Ovary (tissue), 9 donors: ENCODE results near the gene POLR3B. TPM values are rescaled to one million over a fixed set of nuclear protein-coding genes. Genes with fewer than 3 reads are reported as not detected.

ENCODE experiments used
- DNase-seq, 5 donors: peaks; one replicate each; pipeline ENCODE4 v3.0.0-alpha.2; 2019 to 2020
- H3K27ac ChIP-seq, 2 donors: fragments of 200-600 bp; one replicate each; pipeline versions ENCODE4 v1.5.1 to v1.8.0; 2019 to 2022
- H3K27me3 ChIP-seq: fragments of 200-600 bp; one replicate; pipeline ENCODE4 v1.8.0; 2022
- H3K36me3 ChIP-seq: fragments of 200-600 bp; sonication (generic); one replicate; pipeline ENCODE4 v1.5.1; 2019
- H3K4me1 ChIP-seq: one replicate; pipeline ENCODE4 v1.8.1; 2013; ENCODE audit warnings: mild to moderate bottlenecking, moderate library complexity; ENCODE audit not compliant: insufficient read depth
- H3K4me3 ChIP-seq: fragments of 200-600 bp; sonication (generic); one replicate; pipeline ENCODE4 v1.5.1; 2017
- H3K9me3 ChIP-seq, 2 donors: fragments of 200-600 bp in 1 of 2; sonication (generic) in 1 of 2; one replicate each; pipeline versions ENCODE4 v1.5.1 to v1.8.1; 2013 to 2019; ENCODE audit warnings: mild to moderate bottlenecking in 1 of 2, moderate library complexity in 1 of 2
- CTCF ChIP-seq, 3 donors: fragments of 450-650 bp in 2 of 3; fragments of 200-600 bp in 1 of 3; IDR thresholded peaks; one replicate each; pipeline versions ENCODE4 v1.5.1 to v1.8.0; 2016 to 2022; ENCODE audit warnings: antibody characterized with exemption in 3 of 3, mild to moderate bottlenecking in 1 of 3
- EP300 ChIP-seq: sonication (generic); formaldehyde crosslinking; IDR thresholded peaks from one replicate; pipeline ENCODE4 v1.6.1; 2017; ENCODE audit warnings: antibody characterized with exemption
- POLR2A ChIP-seq: fragments of 450-650 bp; IDR thresholded peaks from one replicate; pipeline ENCODE4 v1.6.1; 2017; ENCODE audit warnings: antibody characterized with exemption, mild to moderate bottlenecking, moderate library complexity
- WGBS, 3 donors: extraction: QIAGEN DNeasy Blood & Tissue Kit in 1 of 3; methylation state at CpG; one replicate each; pipeline versions ENCODE4 v1.1.5 to v1.1.7; 2013 to 2017; 5-methylcytosine and 5-hydroxymethylcytosine counted together
- intact Hi-C, 4 donors: fragments of 100-400 bp; cut with DNase I; formaldehyde crosslinking; loops; one replicate each; pipeline versions ENCODE4 v1.11.0 to v1.15.1; 2022 to 2023
- polyA plus RNA-seq, 2 donors: library from polyadenylated mRNA; stranded (reverse); fragments of 200-250 nt in 1 of 2; fragments of 350-450 nt in 1 of 2; fragmentation: Illumina TruSeq in 1 of 2; extraction: RNeasy Lipid Tissue Mini Kit (QIAGEN cat#74804) in 1 of 2; gene quantifications; one replicate each; pipeline ENCODE4 v1.2.3, GENCODE V29; 2013 to 2014
- total RNA-seq, 7 donors: library from RNA; depleted of rRNA in 2 of 7; stranded (reverse); fragments of >200 nt in 2 of 7; fragmentation: NEBNext Ultra II Directional in 3 of 7; extraction: Animal tissue kit (Norgen Biotek cat#: 25700) in 3 of 7; gene quantifications; one replicate each; pipeline versions ENCODE4 v1.1.0 to v1.2.4, GENCODE V29; 2016 to 2023
- donor health status: DM: no; HTN: no; CAD: no; lungs with moderate emphysema.
- donor health status: DM: no; HTN: no; CAD: no.
- donor health status: Bipolar disorder and iron deficiency.
- donor health status: DM: yes; HTN: yes; CAD: no.
- donor health status: DM: no; HTN: no; CAD: no.
- donor health status: DM: yes; HTN: yes; CAD: no.

Gene POLR3B
- total and polyA plus RNA-seq, 9 donors, result 3.1 to 15.7 (median 9.7) TPM

GRCh38 chr12:106522708-106523107, 165.2 kb downstream of the POLR3B start:
- Histone ChIP-seq H3K27ac (no peak overlapping the region), H3K9me3 (no peaks in the 10 kb centered on the region), H3K4me1 (no peaks in the 10 kb centered on the region), H3K4me3 (no peak overlapping the region), H3K27me3 (no peaks in the 10 kb centered on the region), H3K36me3 (no peaks in the 10 kb centered on the region)
- no peak for DNase-seq
- intact Hi-C loops, result no loop called here
- 73 to 80% (median 77%) methylated on average over 3 of the region's 3 CpGs for WGBS, 3 donors
- TF ChIP-seq POLR2A (no peak), EP300 (no peak), CTCF (IDR thresholded peaks at IDR 0.05) (no peak)

GRCh38 chr12:106527356-106527755, 169.8 kb downstream of the POLR3B start:
- DNase-seq, result no peak
- H3K27ac ChIP-seq, result no peak overlapping the region
- no peak overlapping the region for H3K4me3 ChIP-seq
- H3K4me1 ChIP-seq, result no peaks in the 10 kb centered on the region
- intact Hi-C loops, result no loop called here
- no peaks in the 10 kb centered on the region for H3K36me3 ChIP-seq
- TF ChIP-seq EP300 (no peak), CTCF (IDR thresholded peaks at IDR 0.05) (no peak), POLR2A (no peak)
- no peaks in the 10 kb centered on the region for H3K27me3 ChIP-seq
- H3K9me3 ChIP-seq, result no peaks in the 10 kb centered on the region
- 69 to 77% (median 69%) methylated on average over 2 of the region's 2 CpGs for WGBS, 3 donors

GRCh38 chr12:106541201-106541600, 183.7 kb downstream of the POLR3B start:
- no peaks in the 10 kb centered on the region for H3K9me3 ChIP-seq
- no peak for DNase-seq
- no peak overlapping the region for H3K27ac ChIP-seq
- no peak for TF ChIP-seq POLR2A
- TF ChIP-seq CTCF (IDR thresholded peaks at IDR 0.05), result no peak
- TF ChIP-seq EP300, result no peak
- H3K4me3 ChIP-seq, result no peak overlapping the region
- no peaks in the 10 kb centered on the region for H3K27me3 ChIP-seq
- H3K36me3 ChIP-seq, result no peaks in the 10 kb centered on the region
- intact Hi-C loops, result no loop called here
- H3K4me1 ChIP-seq, result no peaks in the 10 kb centered on the region

- no peak overlapping the region for H3K4me3 ChIP-seq
- TF ChIP-seq CTCF (IDR thresholded peaks at IDR 0.05), result no peak
- WGBS, 3 donors, result 80 to 92% (median 89%) methylated on average over 9 of the region's 9 CpGs
- no peaks in the 10 kb centered on the region for H3K27me3 ChIP-seq
- H3K27ac ChIP-seq, result no peak overlapping the region
- DNase-seq, result no peak
- H3K36me3 ChIP-seq, result no peaks in the 10 kb centered on the region
- no peaks in the 10 kb centered on the region for H3K4me1 ChIP-seq
- H3K9me3 ChIP-seq, result no peaks in the 10 kb centered on the region
- intact Hi-C loops, result no loop called here
Observed at GRCh38 chr12:106551410-106551809, 193.9 kb downstream of the POLR3B start.

GRCh38 chr12:106552228-106552627, 194.7 kb downstream of the POLR3B start:
- H3K4me1 ChIP-seq, result no peaks in the 10 kb centered on the region
- no peaks in the 10 kb centered on the region for H3K9me3 ChIP-seq
- no peaks in the 10 kb centered on the region for H3K27me3 ChIP-seq
- no peak for DNase-seq
- H3K27ac ChIP-seq, result no peak overlapping the region
- 79 to 90% (median 89%) methylated on average over 1 of the region's 1 CpG for WGBS, 3 donors
- intact Hi-C loops, result no loop called here
- H3K4me3 ChIP-seq, result no peak overlapping the region
- no peak for TF ChIP-seq POLR2A
- TF ChIP-seq CTCF (IDR thresholded peaks at IDR 0.05), result no peak
- no peak for TF ChIP-seq EP300
- H3K36me3 ChIP-seq, result no peaks in the 10 kb centered on the region
